Nephron (organoid): ENCODE results near the gene RAB11FIP4.

Experiments used
- H3K27ac Mint-ChIP-seq, 3 experiments: 2 replicates each; pipeline ENCODE4 v1.8.0; 2020; ENCODE audit warnings: mixed read lengths in 3 of 3, mild to moderate bottlenecking in 2 of 3, moderate library complexity in 1 of 3
- H3K27me3 Mint-ChIP-seq: 2 replicates; pipeline ENCODE4 v1.8.0; 2021; ENCODE audit warnings: low read depth, mild to moderate bottlenecking, moderate library complexity, mixed read lengths
- H3K36me3 Mint-ChIP-seq: 2 replicates; pipeline ENCODE4 v1.8.0; 2020; ENCODE audit warnings: low read depth, mixed read lengths
- H3K4me1 Mint-ChIP-seq: 2 replicates; pipeline ENCODE4 v1.8.0; 2020; ENCODE audit warnings: mixed read lengths
- H3K4me3 Mint-ChIP-seq, 3 experiments: 2 replicates each; pipeline ENCODE4 v1.8.0; 2020; ENCODE audit warnings: mild to moderate bottlenecking in 3 of 3, mixed read lengths in 3 of 3, moderate library complexity in 2 of 3
- H3K9me3 Mint-ChIP-seq: 2 replicates; pipeline ENCODE4 v1.8.0; 2020; ENCODE audit warnings: mixed read lengths
- TF ChIP-seq, protein P1 (sequence below), 3 experiments: fragments of 200-600 bp; sonication (generic); IDR thresholded peaks; one replicate each; pipeline ENCODE4 v1.5.0; 2021; ENCODE audit warnings: antibody characterized with exemption in 3 of 3; ENCODE audit not compliant: unreplicated experiment in 3 of 3

The RAB11FIP4 gene

DNA sequence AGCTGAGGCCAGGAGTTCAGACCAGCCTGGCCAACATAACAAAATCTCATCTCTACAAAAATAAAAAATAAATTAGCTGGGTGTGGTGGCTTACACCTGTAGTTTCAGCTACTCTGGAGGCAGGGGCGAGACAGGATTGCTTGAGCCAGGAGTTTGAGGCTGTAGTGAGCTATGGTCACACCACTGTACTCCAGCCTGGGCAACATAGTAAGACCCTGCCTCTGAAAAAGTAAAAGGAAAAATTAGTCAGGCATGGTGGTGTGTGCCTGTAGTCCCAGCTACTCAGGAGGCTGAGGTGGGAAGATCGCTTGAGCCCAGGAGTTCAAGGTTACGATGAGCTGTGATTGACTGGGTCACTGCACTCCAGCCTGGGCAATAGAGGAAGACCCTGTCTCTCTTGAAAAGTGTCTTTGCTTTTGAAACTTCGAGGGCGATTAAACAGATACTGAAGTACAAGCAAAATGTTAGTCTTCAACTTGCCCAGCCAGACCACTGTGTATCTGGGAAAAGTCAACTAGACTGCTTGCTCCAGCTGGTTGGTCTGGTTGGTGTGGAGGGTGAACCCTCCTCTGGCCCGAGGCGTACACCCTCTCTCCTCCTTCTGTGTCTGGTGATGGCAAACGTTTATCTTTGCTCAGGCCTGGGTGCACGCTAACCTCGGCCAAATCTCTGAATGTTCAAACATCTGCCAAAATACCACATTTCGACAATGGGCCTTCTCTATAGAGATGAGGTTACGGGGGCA, 174.9 kb downstream of the RAB11FIP4 start:
- Mint-ChIP-seq H3K9me3 (no peaks in the 10 kb centered on the region), H3K27me3 (peaks cover 5% of the 10 kb centered on the region), H3K4me1 (peaks cover 51% of the 10 kb centered on the region), H3K36me3 (no peaks in the 10 kb centered on the region), H3K4me3 (no peak overlapping the region), H3K27ac (no peak overlapping the region)
- TF ChIP-seq, protein P1, sequence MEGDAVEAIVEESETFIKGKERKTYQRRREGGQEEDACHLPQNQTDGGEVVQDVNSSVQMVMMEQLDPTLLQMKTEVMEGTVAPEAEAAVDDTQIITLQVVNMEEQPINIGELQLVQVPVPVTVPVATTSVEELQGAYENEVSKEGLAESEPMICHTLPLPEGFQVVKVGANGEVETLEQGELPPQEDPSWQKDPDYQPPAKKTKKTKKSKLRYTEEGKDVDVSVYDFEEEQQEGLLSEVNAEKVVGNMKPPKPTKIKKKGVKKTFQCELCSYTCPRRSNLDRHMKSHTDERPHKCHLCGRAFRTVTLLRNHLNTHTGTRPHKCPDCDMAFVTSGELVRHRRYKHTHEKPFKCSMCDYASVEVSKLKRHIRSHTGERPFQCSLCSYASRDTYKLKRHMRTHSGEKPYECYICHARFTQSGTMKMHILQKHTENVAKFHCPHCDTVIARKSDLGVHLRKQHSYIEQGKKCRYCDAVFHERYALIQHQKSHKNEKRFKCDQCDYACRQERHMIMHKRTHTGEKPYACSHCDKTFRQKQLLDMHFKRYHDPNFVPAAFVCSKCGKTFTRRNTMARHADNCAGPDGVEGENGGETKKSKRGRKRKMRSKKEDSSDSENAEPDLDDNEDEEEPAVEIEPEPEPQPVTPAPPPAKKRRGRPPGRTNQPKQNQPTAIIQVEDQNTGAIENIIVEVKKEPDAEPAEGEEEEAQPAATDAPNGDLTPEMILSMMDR (IDR thresholded peaks at IDR 0.05; ENCODE audit: unreplicated experiment in 3 of 3) = no peak

DNA sequence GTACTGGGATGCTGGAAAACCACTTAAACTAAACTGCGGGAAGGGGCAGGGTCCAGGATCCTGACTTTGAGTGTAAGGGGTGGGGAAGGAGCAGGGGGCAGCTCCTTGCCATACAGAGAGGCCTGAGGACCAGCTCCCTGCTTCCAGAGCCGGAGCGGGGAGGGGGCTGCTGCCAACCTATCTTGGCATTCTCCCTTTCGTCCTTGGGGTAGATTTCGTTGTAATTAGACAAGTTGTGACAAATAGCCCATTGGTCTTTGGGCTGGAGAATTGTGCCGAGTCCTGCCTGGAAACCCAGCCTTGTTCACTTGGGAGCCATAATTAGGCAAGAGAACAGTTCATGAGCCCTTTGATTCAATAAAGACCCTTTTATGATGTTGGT, 175.5 kb downstream of the RAB11FIP4 start:
- no peaks in the 10 kb centered on the region for H3K9me3 Mint-ChIP-seq
- H3K27me3 Mint-ChIP-seq = peaks cover 5% of the 10 kb centered on the region
- no peak overlapping the region for H3K4me3 Mint-ChIP-seq
- peaks cover 51% of the 10 kb centered on the region for H3K4me1 Mint-ChIP-seq
- H3K36me3 Mint-ChIP-seq = no peaks in the 10 kb centered on the region
- H3K27ac Mint-ChIP-seq = no peak overlapping the region
- TF ChIP-seq, protein P1 (IDR thresholded peaks at IDR 0.05; ENCODE audit: unreplicated experiment in 3 of 3) = no peak

DNA sequence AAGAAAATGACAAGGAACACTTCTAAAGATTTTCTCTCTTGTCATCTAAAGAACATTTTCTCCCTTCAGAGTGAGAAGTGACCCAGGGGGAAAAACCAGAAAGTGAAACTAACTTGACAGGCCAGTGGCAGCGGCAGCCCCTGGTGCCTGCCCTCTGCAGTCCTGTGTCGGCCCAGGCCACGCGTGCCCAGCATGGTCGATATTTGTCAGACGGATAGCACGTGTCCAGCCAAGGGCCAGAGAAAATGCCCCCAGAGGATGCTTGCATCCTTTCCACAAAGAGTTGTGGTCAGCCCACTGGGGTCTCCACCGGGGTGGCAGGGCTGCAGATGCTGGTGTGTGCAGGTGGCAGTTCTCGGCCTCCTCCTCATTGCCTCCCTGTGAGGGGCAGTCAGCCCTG, 176.6 kb downstream of the RAB11FIP4 start:
- H3K4me3 Mint-ChIP-seq = no peak overlapping the region
- no peak overlapping the region for H3K27ac Mint-ChIP-seq
- TF ChIP-seq, protein P1 (IDR thresholded peaks at IDR 0.05; ENCODE audit: unreplicated experiment in 3 of 3) = no peak
- peaks cover 49% of the 10 kb centered on the region for H3K4me1 Mint-ChIP-seq
- H3K9me3 Mint-ChIP-seq = no peaks in the 10 kb centered on the region
- H3K27me3 Mint-ChIP-seq = peaks cover 5% of the 10 kb centered on the region
- H3K36me3 Mint-ChIP-seq = no peaks in the 10 kb centered on the region

DNA sequence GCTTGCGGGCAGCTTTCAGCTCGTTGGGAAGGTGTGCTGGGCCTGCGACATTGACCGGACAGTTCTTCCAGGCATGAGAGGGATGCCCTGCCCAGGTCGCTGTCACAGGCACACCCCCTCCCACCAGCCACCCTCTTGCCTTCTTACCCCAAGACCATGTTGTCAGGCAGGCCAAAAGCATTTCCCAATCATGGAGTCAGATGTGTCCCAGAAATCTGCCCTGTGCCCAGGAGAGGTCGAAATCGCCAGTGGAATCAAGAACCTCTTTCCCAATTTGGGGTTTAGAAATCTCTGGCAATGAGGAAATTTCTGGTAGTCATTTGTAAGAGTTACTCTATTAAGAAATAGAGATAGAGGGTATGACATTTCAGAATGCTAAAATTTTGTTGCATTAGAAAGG, 177.1 kb downstream of the RAB11FIP4 start:
- no peaks in the 10 kb centered on the region for H3K36me3 Mint-ChIP-seq
- no peaks in the 10 kb centered on the region for H3K9me3 Mint-ChIP-seq
- peaks cover 49% of the 10 kb centered on the region for H3K4me1 Mint-ChIP-seq
- H3K4me3 Mint-ChIP-seq = no peak overlapping the region
- TF ChIP-seq, protein P1 (IDR thresholded peaks at IDR 0.05; ENCODE audit: unreplicated experiment in 3 of 3) = no peak
- no peak overlapping the region for H3K27ac Mint-ChIP-seq
- H3K27me3 Mint-ChIP-seq = peaks cover 5% of the 10 kb centered on the region

DNA sequence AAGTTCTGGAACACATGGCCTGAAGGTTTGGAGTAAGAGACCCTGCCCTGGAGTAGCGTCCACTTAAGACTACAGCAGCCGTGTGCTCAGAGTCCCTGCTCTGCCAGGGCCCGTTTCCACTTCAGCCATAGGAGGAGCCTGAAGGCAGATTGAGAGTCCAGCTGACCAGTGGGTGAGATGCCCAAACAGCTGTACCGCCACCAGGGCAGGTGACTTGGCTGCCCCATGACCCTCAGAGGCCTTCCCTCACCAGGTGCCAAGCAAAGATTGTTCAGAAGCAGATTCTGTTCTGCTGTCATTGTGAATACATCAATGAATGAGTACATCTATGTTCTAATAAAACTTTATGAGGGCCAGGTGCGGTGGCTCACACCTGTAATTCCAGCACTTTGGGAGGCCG, 178.8 kb downstream of the RAB11FIP4 start:
- H3K27ac Mint-ChIP-seq = peak overlapping the region in 1 of 3 experiments; percentile 98
- H3K36me3 Mint-ChIP-seq = no peaks in the 10 kb centered on the region
- H3K4me1 Mint-ChIP-seq = peaks cover 39% of the 10 kb centered on the region
- H3K4me3 Mint-ChIP-seq = no peak overlapping the region
- H3K27me3 Mint-ChIP-seq = peaks cover 9% of the 10 kb centered on the region
- H3K9me3 Mint-ChIP-seq = no peaks in the 10 kb centered on the region
- TF ChIP-seq, protein P1 (IDR thresholded peaks at IDR 0.05; ENCODE audit: unreplicated experiment in 3 of 3) = no peak
